ENCODE measurements around the gene POFUT1.
"Not testable (repeated sequence)": the region's sequence is repeated elsewhere in the genome, so short reads cannot be mapped to it uniquely, and the experiment has no call there.

POFUT1 gene

DNA sequence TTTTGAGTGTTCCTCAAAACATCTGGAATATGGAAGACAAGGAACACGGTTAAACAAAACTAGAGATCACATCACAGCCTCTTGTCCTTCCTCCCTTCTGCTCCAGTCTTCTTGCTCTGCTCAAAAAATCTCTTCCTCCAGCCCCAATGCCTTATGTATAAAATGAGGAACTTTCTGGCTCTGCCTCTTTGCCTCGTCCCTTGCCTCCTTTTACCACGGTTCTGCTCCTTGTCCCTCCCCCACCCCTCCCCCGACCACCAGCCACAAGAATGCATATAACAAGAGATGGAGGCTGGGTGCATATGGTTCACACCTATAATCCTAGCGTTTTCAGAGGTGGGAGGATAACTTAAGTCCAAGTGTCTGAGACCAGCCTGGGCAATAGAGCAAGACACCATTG lies 43.7 kb upstream of the POFUT1 start:
- TF ChIP-seq, protein P1, sequence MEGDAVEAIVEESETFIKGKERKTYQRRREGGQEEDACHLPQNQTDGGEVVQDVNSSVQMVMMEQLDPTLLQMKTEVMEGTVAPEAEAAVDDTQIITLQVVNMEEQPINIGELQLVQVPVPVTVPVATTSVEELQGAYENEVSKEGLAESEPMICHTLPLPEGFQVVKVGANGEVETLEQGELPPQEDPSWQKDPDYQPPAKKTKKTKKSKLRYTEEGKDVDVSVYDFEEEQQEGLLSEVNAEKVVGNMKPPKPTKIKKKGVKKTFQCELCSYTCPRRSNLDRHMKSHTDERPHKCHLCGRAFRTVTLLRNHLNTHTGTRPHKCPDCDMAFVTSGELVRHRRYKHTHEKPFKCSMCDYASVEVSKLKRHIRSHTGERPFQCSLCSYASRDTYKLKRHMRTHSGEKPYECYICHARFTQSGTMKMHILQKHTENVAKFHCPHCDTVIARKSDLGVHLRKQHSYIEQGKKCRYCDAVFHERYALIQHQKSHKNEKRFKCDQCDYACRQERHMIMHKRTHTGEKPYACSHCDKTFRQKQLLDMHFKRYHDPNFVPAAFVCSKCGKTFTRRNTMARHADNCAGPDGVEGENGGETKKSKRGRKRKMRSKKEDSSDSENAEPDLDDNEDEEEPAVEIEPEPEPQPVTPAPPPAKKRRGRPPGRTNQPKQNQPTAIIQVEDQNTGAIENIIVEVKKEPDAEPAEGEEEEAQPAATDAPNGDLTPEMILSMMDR (IDR thresholded peaks at IDR 0.05; ENCODE audit: borderline replicate concordance, insufficient read depth, low read depth, low read length), result no peak
- H3K4me3 ChIP-seq (ENCODE audit: low read depth, low read length), result no peak overlapping the region

DNA sequence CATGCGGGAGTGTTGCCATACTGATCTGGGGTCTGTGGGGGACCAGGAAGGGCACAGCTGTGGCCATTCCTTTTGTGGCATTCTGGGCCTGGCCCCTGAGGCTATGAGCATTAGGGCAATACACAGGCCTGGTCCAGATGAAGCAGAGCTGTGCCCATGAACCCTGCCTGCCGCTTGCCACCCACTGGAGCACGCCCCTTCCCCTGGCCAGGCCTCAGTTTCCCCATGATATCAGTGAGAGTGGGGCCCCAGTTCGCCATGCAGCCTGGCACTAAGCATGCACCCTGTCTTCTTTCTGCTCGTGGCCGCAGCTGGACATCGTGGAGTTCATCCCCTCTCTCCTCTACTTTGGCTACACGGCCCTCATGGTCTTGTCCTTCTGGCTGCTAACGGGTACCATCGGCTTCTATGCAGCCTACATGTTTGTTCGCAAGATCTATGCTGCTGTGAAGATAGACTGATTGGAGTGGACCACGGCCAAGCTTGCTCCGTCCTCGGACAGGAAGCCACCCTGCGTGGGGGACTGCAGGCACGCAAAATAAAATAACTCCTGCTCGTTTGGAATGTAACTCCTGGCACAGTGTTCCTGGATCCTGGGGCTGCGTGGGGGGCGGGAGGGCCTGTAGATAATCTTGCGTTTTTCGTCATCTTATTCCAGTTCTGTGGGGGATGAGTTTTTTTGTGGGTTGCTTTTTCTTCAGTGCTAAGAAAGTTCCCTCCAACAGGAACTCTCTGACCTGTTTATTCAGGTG lies 42.5 kb upstream of the POFUT1 start:
- TF ChIP-seq, protein P1 (IDR thresholded peaks at IDR 0.05; ENCODE audit: borderline replicate concordance, insufficient read depth, low read depth, low read length), result no peak
- no peak overlapping the region for H3K4me3 ChIP-seq (ENCODE audit: low read depth, low read length)

DNA sequence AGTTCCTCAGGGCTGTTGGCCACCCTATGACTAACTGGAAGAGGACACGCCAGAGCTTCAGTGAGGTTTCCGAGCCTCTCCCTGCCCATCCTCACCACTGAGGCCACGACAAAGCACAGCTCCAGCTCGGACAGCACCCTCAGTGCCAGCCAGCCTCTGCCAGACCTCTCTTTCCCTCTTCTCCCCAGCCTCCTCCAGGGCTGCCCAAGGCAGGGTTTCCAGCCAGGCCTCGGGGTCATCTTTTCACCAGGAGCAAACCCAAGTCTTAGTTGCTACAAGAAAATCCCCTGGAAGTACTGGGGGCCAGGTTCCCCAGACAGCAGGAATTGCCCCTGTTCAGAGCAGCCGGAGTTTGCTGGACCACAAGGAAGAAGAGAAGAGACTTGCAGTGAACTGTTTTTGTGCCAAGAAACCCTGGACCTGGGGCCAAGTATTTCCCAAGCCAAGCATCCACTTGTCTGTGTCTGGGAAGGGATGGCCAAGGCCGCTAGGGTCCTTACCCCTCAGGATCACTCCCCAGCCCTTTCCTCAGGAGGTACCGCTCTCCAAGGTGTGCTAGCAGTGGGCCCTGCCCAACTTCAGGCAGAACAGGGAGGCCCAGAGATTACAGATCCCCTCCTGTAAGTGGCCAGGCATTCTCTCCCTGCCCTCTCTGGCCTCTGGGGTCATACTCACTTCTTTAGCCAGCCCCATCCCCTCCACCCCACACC lies 41.7 kb upstream of the POFUT1 start:
- TF ChIP-seq, protein P1 (IDR thresholded peaks at IDR 0.05; ENCODE audit: borderline replicate concordance, insufficient read depth, low read depth, low read length), result no peak
- no peak overlapping the region for H3K4me3 ChIP-seq (ENCODE audit: low read depth, low read length)

DNA sequence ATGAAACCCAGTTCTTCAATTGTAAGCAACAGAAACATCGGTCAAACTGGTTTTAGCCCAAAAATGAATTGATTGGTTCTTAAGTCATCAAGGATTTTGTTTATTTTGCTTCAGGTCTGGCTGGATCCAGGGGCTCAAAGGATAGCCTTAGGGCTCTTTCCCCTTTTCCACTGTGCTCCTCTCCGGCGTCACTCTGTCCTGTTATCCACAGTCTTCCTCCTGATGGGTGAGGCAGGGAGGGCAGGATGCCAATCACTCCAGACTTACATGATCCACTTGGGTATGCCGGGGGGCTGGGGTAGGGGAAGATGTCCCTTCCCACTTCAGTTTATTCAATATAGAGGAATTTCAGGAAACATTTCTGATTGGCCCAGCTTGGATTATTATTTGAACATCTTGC lies 40.1 kb upstream of the POFUT1 start:
- TF ChIP-seq, protein P1 (IDR thresholded peaks at IDR 0.05; ENCODE audit: borderline replicate concordance, insufficient read depth, low read depth, low read length), result no peak

DNA sequence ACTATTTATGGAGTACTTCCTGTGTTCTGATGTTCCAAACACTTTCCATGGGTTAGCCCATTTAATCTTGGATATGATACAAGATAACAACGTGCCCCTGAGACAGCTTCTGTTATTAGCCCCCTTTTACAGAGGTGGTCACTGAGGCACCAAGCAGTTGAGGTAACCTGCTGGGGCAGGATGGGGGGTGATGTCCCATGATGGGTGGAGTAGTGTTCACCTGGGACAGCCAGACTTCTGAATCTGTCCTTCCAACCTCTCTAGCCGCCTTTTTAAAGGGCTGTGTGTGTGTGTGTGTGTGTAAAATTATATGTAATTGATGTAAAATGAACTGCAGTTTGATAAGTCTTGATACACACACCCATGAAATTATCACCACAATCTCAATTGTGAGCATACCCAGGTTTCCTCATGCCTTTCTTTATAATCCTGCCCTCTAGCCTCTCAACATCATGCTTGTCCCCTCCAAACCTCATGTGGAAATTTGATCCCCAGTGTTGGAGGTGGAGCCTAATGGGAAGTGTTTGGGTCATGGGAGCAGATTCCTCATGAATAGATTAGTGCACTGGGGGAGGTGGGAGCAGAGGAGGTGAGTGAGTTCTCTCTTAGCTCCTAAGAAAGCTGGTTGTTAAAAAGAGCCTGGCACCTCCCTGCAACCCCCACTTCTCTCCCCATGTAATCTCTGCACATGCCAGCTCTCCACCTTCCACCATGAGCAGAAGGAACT lies 39.3 kb upstream of the POFUT1 start:
- no peak overlapping the region for H3K4me3 ChIP-seq (ENCODE audit: low read depth, low read length)
- TF ChIP-seq, protein P1 (IDR thresholded peaks at IDR 0.05; ENCODE audit: borderline replicate concordance, insufficient read depth, low read depth, low read length), result no peak

More for the DNA sequence above, 40.1 kb upstream of the POFUT1 start:
- H3K4me3 ChIP-seq (ENCODE audit: low read depth, low read length), result no peak overlapping the region

DNA sequence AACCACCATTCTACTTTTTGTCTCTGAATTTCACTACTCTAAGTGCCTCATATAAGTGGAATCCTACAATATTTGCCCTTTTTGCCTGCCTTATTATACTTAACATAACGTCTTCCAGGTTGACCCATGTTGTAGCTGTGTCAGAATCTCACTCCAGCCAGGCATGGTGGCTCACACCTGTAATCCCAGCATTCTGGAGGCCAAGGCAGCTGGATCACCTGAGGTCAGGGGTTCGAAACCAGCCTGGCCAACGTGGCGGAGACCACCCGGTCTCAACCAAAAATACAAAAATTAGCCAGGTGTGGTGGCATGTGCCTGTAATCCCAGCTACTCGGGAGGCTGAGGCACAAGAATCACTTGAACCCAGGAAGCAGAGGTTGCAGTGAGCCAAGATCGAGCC lies 30.0 kb upstream of the POFUT1 start:
- H3K4me3 ChIP-seq (ENCODE audit: low read depth, low read length), result not testable (repeated sequence)

DNA sequence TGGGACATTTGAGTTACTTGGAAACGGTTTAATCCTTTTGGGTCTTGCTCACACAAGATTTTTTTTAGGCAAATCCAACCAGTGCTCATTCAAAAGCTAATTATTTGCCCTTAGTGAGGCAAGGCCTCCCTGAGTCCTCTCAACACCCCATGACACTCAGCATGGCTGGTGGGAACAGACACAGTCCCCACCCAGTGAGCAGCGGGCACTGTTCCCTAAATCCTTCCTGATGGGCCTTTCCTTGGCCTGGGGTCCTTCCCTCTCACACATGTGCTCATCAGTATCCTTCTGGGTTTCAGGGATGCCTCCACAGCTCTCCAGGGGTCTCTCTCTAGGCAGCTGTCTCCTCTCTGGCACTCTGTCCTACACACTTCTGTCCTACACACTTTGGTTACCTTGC lies 28.2 kb upstream of the POFUT1 start:
- H3K4me3 ChIP-seq (ENCODE audit: low read depth, low read length), result no peak overlapping the region
- TF ChIP-seq, protein P1 (IDR thresholded peaks at IDR 0.05; ENCODE audit: borderline replicate concordance, insufficient read depth, low read depth, low read length), result no peak

Data from GM12875 (cell line).